ENCODE measurements around the gene WNT7B.

Gene WNT7B

DNA sequence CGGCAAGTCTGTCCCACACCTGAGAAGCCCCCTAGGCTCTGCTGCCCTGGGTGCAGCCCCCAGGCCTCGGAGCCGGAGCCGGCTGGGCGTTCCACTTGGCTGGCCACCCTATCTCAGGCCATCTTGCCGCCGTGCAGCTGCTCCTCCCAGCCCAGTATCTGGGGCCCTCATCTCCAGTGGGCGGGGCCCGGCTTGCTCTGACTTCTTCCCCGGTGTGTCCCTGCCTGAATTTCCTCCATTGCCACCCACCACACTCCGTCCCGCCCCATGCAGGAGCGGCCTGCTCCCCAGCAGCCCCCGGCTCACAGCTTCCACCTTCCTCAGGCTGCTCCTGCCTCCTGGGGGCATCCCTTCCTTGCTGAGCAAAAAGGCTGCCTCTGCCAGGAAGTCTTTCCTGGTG lies 46.6 kb downstream of the WNT7B start:
- Histone ChIP-seq H3K27ac (ENCODE audit: low read depth, low read length) (no peak overlapping the region), H3K36me3 (ENCODE audit: control insufficient read depth, insufficient read depth, low read length) (no peaks in the 10 kb centered on the region), H3K9ac (ENCODE audit: low read length) (no peak overlapping the region), H3K27me3 (ENCODE audit: control insufficient read depth, insufficient read depth, low read length) (peaks cover 4% of the 10 kb centered on the region), H3K4me1 (ENCODE audit: control insufficient read depth, insufficient read depth, low read length) (no peaks in the 10 kb centered on the region), H3K4me3 (ENCODE audit: low read length) (no peak overlapping the region)

- Histone ChIP-seq H3K9ac (ENCODE audit: low read length) (no peak overlapping the region), H3K4me1 (ENCODE audit: control insufficient read depth, insufficient read depth, low read length) (no peaks in the 10 kb centered on the region), H3K27ac (ENCODE audit: low read depth, low read length) (no peak overlapping the region), H3K27me3 (ENCODE audit: control insufficient read depth, insufficient read depth, low read length) (no peaks in the 10 kb centered on the region), H3K36me3 (ENCODE audit: control insufficient read depth, insufficient read depth, low read length) (no peaks in the 10 kb centered on the region), H3K4me3 (ENCODE audit: low read length) (no peak overlapping the region)
Measured at GRCh38 chr22:45929649-45930048, 47.3 kb downstream of the WNT7B start.

DNA sequence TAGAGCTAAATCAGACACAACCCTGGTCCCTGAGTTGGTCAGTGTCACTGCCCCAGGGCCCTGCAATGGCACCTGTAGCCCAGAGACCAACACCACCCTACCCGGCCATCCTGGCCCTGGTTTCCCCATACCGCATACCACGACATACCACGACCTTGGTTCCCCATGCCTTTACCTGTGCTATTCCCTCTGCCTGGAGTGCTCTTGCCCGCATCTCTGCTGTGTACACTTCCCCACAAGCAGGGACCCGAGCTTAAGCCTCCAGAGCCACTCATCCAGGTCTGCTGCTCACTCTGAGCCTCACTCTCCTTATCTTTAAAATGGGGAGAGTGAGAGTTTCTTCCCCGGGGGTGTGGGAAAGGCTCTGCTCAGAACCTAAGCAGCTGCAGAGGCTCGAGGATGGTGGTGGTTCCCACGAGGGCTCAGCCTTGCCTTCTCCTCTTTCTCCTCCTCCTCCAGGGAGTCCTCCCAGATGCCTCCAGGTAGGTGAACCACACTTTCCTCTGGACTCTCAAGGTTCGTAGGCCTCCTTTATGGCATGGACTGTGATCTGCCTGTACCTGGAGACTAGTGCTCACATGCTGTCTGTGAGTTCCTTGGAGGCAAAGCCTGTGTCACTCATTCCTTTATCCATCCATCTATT lies 48.1 kb downstream of the WNT7B start:
- Histone ChIP-seq H3K4me1 (ENCODE audit: control insufficient read depth, insufficient read depth, low read length) (no peaks in the 10 kb centered on the region), H3K27me3 (ENCODE audit: control insufficient read depth, insufficient read depth, low read length) (no peaks in the 10 kb centered on the region), H3K27ac (ENCODE audit: low read depth, low read length) (no peak overlapping the region), H3K9ac (ENCODE audit: low read length) (no peak overlapping the region), H3K36me3 (ENCODE audit: control insufficient read depth, insufficient read depth, low read length) (no peaks in the 10 kb centered on the region), H3K4me3 (ENCODE audit: low read length) (no peak overlapping the region)

DNA sequence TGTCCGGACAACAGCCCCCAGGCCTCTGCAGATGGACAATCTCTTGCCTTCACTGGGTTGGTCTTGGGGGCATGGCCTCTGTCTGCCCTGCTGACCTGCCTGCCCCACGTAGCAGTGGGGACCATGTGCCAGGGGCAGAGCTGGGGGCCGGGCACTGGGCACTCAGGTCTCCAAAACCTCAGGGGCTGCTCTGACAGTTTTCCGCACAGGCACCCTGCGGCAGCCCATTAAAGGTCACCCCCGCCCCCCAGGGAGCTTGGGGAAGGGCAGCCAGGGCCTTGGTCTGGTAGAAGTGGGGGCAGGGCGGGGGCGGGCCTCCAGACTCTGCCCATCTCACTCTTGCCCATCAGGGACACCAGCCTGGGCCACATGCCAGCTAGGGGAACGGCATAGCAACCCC lies 49.9 kb downstream of the WNT7B start:
- Histone ChIP-seq H3K27ac (ENCODE audit: low read depth, low read length) (no peak overlapping the region), H3K4me1 (ENCODE audit: control insufficient read depth, insufficient read depth, low read length) (no peaks in the 10 kb centered on the region)

DNA sequence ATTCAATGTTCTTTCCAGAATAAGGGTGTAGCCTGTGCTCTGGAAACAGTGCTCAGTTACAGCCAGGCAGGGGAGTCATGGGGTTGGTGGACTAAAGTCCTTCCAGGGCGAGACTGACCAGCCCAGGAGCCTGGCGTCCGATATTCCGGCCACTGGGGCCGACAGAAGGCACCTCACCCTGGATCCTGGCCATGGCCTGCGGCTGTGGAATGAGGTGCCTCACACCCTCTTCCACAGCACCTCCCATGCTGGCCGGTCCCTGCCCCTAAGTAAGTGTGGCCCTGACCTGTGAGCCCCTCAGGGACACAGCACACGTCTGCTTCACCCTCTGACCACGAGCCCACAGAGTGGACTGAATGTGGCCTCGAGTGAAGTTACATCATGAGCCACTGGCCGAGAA lies 50.5 kb downstream of the WNT7B start:
- Histone ChIP-seq H3K27me3 (ENCODE audit: control insufficient read depth, insufficient read depth, low read length) (no peaks in the 10 kb centered on the region), H3K4me1 (ENCODE audit: control insufficient read depth, insufficient read depth, low read length) (no peaks in the 10 kb centered on the region), H3K27ac (ENCODE audit: low read depth, low read length) (no peak overlapping the region), H3K36me3 (ENCODE audit: control insufficient read depth, insufficient read depth, low read length) (no peaks in the 10 kb centered on the region), H3K9ac (ENCODE audit: low read length) (no peak overlapping the region), H3K4me3 (ENCODE audit: low read length) (no peak overlapping the region)

More for the DNA sequence above, 49.9 kb downstream of the WNT7B start:
- H3K27me3 ChIP-seq (ENCODE audit: control insufficient read depth, insufficient read depth, low read length), result no peaks in the 10 kb centered on the region
- no peak overlapping the region for H3K4me3 ChIP-seq (ENCODE audit: low read length)
- H3K9ac ChIP-seq (ENCODE audit: low read length), result no peak overlapping the region
- H3K36me3 ChIP-seq (ENCODE audit: control insufficient read depth, insufficient read depth, low read length), result no peaks in the 10 kb centered on the region

- no peak overlapping the region for H3K27ac ChIP-seq (ENCODE audit: low read depth, low read length)
- no peak overlapping the region for H3K4me3 ChIP-seq (ENCODE audit: low read length)
- H3K27me3 ChIP-seq (ENCODE audit: control insufficient read depth, insufficient read depth, low read length), result no peaks in the 10 kb centered on the region
- no peaks in the 10 kb centered on the region for H3K36me3 ChIP-seq (ENCODE audit: control insufficient read depth, insufficient read depth, low read length)
- H3K4me1 ChIP-seq (ENCODE audit: control insufficient read depth, insufficient read depth, low read length), result no peaks in the 10 kb centered on the region
- H3K9ac ChIP-seq (ENCODE audit: low read length), result no peak overlapping the region
Measured at GRCh38 chr22:45925811-45926351, 51.1 kb downstream of the WNT7B start.

DNA sequence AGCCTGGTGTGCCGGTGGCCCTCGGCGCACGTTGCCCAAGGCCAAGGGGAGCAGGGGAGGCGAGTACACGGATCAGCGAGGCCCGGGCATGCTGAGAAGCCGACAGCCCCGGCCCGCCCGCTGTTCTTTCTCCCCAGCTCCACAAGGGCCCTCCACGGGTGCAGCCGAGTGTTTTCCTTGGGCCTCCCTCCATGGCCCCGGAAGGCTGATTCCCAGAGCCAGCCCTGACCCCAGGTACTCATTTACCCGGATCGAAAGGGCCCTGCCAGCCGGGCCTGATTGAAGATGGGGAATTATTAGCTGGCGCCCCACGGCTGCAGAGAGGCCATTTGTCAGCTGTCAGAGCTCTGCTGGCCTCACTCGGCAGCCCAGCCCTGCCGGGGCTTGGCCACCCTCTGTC lies 53.1 kb downstream of the WNT7B start:
- Histone ChIP-seq H3K36me3 (ENCODE audit: control insufficient read depth, insufficient read depth, low read length) (no peaks in the 10 kb centered on the region), H3K27me3 (ENCODE audit: control insufficient read depth, insufficient read depth, low read length) (no peaks in the 10 kb centered on the region), H3K27ac (ENCODE audit: low read depth, low read length) (no peak overlapping the region), H3K4me1 (ENCODE audit: control insufficient read depth, insufficient read depth, low read length) (no peaks in the 10 kb centered on the region), H3K9ac (ENCODE audit: low read length) (no peak overlapping the region), H3K4me3 (ENCODE audit: low read length) (no peak overlapping the region)

DNA sequence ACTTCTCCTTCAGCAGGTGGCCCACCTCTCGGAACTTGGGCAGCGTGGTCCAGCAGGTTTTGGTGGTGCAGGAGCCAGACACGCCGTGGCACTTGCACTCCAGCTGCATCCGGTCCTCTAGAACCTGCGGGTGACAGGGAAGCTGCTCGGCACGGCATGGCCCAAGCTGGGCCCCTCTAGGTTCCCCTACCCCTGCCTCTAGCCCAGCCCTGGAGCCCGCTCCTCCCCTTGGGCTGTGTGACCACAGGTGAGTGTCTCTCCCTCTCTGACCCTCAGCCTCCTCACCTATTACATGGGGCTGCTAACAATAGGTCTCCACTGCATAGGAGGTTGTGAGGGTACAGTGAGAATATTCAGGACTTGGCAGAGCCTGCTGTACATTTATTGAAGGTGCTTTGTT lies 53.8 kb downstream of the WNT7B start:
- Histone ChIP-seq H3K27ac (ENCODE audit: low read depth, low read length) (no peak overlapping the region), H3K4me1 (ENCODE audit: control insufficient read depth, insufficient read depth, low read length) (no peaks in the 10 kb centered on the region), H3K36me3 (ENCODE audit: control insufficient read depth, insufficient read depth, low read length) (no peaks in the 10 kb centered on the region), H3K9ac (ENCODE audit: low read length) (no peak overlapping the region), H3K4me3 (ENCODE audit: low read length) (no peak overlapping the region), H3K27me3 (ENCODE audit: control insufficient read depth, insufficient read depth, low read length) (peaks cover 3% of the 10 kb centered on the region)

DNA sequence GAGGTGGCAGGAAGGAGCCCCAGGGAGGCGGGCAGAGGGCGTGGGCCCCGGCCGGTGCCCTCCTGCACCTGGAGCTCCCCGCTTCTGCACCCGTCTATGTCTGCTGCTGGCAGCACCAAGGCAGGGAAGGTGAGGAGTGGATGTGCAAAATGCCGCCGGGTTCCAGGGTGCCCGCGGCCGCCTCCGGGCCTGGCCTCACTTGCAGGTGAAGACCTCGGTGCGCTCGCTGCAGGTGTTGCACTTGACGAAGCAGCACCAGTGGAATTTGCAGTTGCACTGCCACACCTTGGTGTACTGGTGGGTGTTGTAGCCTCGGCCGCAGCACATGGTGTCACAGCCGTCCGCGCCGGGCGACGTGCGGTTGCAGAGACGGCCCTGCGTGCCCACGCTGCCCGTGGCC lies 54.3 kb downstream of the WNT7B start:
- Histone ChIP-seq H3K27me3 (ENCODE audit: control insufficient read depth, insufficient read depth, low read length) (peaks cover 3% of the 10 kb centered on the region), H3K36me3 (ENCODE audit: control insufficient read depth, insufficient read depth, low read length) (no peaks in the 10 kb centered on the region), H3K27ac (ENCODE audit: low read depth, low read length) (no peak overlapping the region), H3K4me3 (ENCODE audit: low read length) (no peak overlapping the region), H3K9ac (ENCODE audit: low read length) (no peak overlapping the region), H3K4me1 (ENCODE audit: control insufficient read depth, insufficient read depth, low read length) (no peaks in the 10 kb centered on the region)

GRCh38 chr22:45922256-45922655 lies 54.7 kb downstream of the WNT7B start:
- Histone ChIP-seq H3K9ac (ENCODE audit: low read length) (no peak overlapping the region), H3K27me3 (ENCODE audit: control insufficient read depth, insufficient read depth, low read length) (peaks cover 3% of the 10 kb centered on the region), H3K27ac (ENCODE audit: low read depth, low read length) (no peak overlapping the region), H3K36me3 (ENCODE audit: control insufficient read depth, insufficient read depth, low read length) (no peaks in the 10 kb centered on the region), H3K4me3 (ENCODE audit: low read length) (no peak overlapping the region), H3K4me1 (ENCODE audit: control insufficient read depth, insufficient read depth, low read length) (no peaks in the 10 kb centered on the region)

DNA sequence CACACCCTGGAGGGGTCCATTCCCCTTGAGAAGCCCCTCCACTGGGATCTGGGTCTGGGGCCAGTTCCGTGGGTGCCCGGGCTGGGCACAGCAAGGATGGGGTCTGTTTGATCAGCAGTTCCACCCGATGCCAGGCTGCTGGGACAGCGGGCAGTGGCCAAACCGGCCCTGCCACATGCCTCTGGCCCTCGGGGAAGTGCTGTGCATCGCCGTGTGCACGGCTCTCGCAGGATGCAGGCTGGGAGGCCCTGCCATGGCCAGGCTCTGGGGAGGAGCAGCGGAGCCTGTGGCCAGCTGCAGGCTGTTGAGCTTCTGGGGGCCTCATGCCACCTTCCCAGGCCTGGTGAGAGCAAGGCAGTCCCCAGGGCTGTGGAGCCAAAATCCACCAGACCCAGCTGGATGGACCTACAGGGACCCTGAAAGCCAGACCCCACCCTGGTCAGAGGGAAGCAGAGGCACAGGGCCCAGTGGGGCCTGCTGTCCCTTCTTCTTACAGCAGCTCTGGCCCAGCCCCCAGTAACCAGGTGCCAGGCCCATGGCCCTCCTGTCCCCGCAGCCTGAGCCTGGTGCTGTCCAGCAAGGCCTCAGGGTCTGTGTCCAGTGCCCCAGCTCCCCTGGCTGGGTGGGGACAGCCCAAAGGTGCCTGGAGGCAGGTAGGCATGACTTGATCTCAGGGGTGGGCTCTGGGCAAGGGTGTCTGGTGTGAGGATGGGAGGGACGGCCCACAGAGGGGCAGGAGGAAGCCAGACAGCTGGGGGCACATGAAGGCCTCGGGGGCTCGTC lies 57.3 kb downstream of the WNT7B start:
- Histone ChIP-seq H3K9ac (ENCODE audit: low read length) (no peak overlapping the region), H3K27ac (ENCODE audit: low read depth, low read length) (no peak overlapping the region), H3K4me1 (ENCODE audit: control insufficient read depth, insufficient read depth, low read length) (no peaks in the 10 kb centered on the region), H3K27me3 (ENCODE audit: control insufficient read depth, insufficient read depth, low read length) (peaks cover 3% of the 10 kb centered on the region), H3K36me3 (ENCODE audit: control insufficient read depth, insufficient read depth, low read length) (no peaks in the 10 kb centered on the region), H3K4me3 (ENCODE audit: low read length) (no peak overlapping the region)

DNA sequence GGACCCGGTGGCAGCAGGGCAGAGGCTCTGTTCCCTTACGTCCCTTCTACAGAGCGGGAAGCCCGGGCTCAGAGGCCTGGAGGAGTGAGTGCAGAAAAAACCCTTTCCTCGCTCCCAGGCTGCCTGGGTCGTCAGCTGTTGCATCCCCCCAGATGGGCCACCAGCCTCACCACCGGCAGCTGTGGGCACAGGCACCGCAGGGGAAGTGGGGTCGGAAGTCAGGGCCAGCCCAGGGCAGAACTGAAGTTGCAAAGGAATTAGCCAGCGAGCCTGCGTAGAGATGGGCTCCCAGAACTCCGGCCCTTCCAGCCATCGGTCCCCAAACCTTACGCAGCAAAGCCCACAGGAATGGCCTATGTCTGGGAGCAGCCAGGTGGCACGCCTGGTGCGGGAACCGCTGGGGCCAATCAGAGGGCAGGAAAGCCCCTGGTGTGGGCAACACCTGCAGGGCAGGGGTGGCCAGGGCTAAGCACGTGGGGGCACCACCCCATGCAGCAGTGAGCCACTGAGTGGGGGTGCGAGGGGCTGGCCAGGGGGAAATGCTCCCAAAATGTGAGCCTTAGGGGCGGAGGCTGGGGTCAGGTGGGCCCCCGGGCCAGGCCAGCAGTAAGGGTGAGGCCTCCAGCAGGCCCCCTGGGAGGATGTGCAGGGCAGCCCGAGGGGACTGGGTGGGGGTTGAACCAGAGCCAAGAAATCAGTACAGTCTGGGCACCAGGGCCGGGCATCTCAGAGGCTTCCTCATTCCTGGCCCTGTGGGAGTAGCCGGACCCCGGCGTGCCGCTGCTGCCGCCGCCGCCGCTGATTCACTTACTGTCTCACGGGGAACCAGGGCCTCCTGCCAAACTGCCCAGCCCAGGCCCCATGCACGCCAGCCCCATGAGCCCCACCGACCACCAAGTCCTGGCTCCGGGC lies 58.2 kb downstream of the WNT7B start:
- H3K4me1 ChIP-seq (ENCODE audit: control insufficient read depth, insufficient read depth, low read length), result no peaks in the 10 kb centered on the region
- H3K4me3 ChIP-seq (ENCODE audit: low read length), result no peak overlapping the region
- H3K9ac ChIP-seq (ENCODE audit: low read length), result no peak overlapping the region
- H3K36me3 ChIP-seq (ENCODE audit: control insufficient read depth, insufficient read depth, low read length), result no peaks in the 10 kb centered on the region
- H3K27me3 ChIP-seq (ENCODE audit: control insufficient read depth, insufficient read depth, low read length), result peaks cover 3% of the 10 kb centered on the region
- no peak overlapping the region for H3K27ac ChIP-seq (ENCODE audit: low read depth, low read length)

All from rectal smooth muscle tissue (tissue), 1 donor.